Suprapubic skin (tissue), 4 donors: ENCODE data around the gene TEKT5. TPM values are rescaled to one million over a fixed set of nuclear protein-coding genes. Genes with fewer than 3 reads are reported as not detected.

Experiments used
- DNase-seq, 2 donors: peaks; one replicate each; pipeline ENCODE4 v3.0.0-alpha.2; 2019; ENCODE audit warnings: low spot score in 2 of 2
- H3K27ac ChIP-seq: fragments of 200-600 bp; sonication (generic); one replicate; pipeline ENCODE4 v1.5.1; 2019
- H3K27me3 ChIP-seq: fragments of 200-600 bp; sonication (generic); one replicate; pipeline ENCODE4 v1.5.1; 2019
- H3K36me3 ChIP-seq: fragments of 200-600 bp; sonication (generic); one replicate; pipeline ENCODE4 v1.5.1; 2019
- H3K4me1 ChIP-seq: fragments of 200-600 bp; sonication (generic); one replicate; pipeline ENCODE4 v1.5.1; 2019
- H3K4me3 ChIP-seq: fragments of 200-600 bp; sonication (generic); one replicate; pipeline ENCODE4 v1.5.1; 2019; ENCODE audit warnings: mild to moderate bottlenecking
- H3K9me3 ChIP-seq: fragments of 200-600 bp; sonication (generic); one replicate; pipeline ENCODE4 v1.5.1; 2019
- CTCF ChIP-seq, 2 donors: fragments of 200-600 bp in 1 of 2; fragments of 450-650 bp in 1 of 2; sonication (generic) in 1 of 2; IDR thresholded peaks; one replicate each; pipeline ENCODE4 v1.5.1; 2016 to 2019; ENCODE audit warnings: antibody characterized with exemption in 2 of 2, mild to moderate bottlenecking in 1 of 2, moderate library complexity in 1 of 2
- EP300 ChIP-seq: sonication (generic); formaldehyde crosslinking; IDR thresholded peaks from one replicate; pipeline ENCODE4 v1.6.1; 2017; ENCODE audit warnings: antibody characterized with exemption
- POLR2A ChIP-seq, 2 donors: fragments of 450-650 bp; IDR thresholded peaks; one replicate each; pipeline ENCODE4 v1.6.1; 2017; ENCODE audit warnings: antibody characterized with exemption in 2 of 2, mild to moderate bottlenecking in 2 of 2, moderate library complexity in 2 of 2
- POLR2AphosphoS5 ChIP-seq, 3 donors: sonication (generic); formaldehyde crosslinking; IDR thresholded peaks; one replicate each; pipeline ENCODE4 v1.6.1; 2017; ENCODE audit warnings: antibody characterized with exemption in 3 of 3
- WGBS: methylation state at CpG from one replicate; pipeline ENCODE4 v1.1.5; 2018; 5-methylcytosine and 5-hydroxymethylcytosine counted together
- total RNA-seq, 4 donors: library from RNA; depleted of rRNA; stranded (reverse); fragments of >200 nt; gene quantifications; one replicate each; pipeline ENCODE4 v1.1.0, GENCODE V29; 2016

The TEKT5 gene
- total RNA-seq, 4 donors from 2014 or later: 0.64 to 2.3 TPM; not detected in 2

- no peaks in the 10 kb centered on the region for H3K36me3 ChIP-seq
- H3K4me3 ChIP-seq: no peak overlapping the region
- DNase-seq: no peak
- H3K9me3 ChIP-seq: no peaks in the 10 kb centered on the region
- no peaks in the 10 kb centered on the region for H3K27me3 ChIP-seq
- H3K27ac ChIP-seq: no peak overlapping the region
- peak in 1 of 2 donors; percentile 39 for TF ChIP-seq CTCF (IDR thresholded peaks at IDR 0.05)
- no peak for TF ChIP-seq POLR2AphosphoS5 (IDR thresholded peaks at IDR 0.05)
- WGBS: 70% methylated on average over 8 of the region's 8 CpGs
- peaks cover 4% of the 10 kb centered on the region for H3K4me1 ChIP-seq
These were observed 26.2 kb downstream of the TEKT5 start for GRCh38 chr16:10668322-10669045.

GRCh38 chr16:10667239-10667638, 27.5 kb downstream of the TEKT5 start:
- Histone ChIP-seq H3K4me3 (no peak overlapping the region), H3K36me3 (no peaks in the 10 kb centered on the region), H3K4me1 (peaks cover 11% of the 10 kb centered on the region), H3K27ac (no peak overlapping the region), H3K27me3 (no peaks in the 10 kb centered on the region), H3K9me3 (no peaks in the 10 kb centered on the region)
- TF ChIP-seq POLR2AphosphoS5 (IDR thresholded peaks at IDR 0.05) (no peak), POLR2A (IDR thresholded peaks at IDR 0.05) (no peak)
- 88% methylated on average over 8 of the region's 8 CpGs for WGBS
- DNase-seq: no peak

GRCh38 chr16:10666291-10666690, 28.4 kb downstream of the TEKT5 start:
- peaks cover 11% of the 10 kb centered on the region for H3K4me1 ChIP-seq

GRCh38 chr16:10665166-10665565, 29.6 kb downstream of the TEKT5 start:
- Histone ChIP-seq H3K9me3 (no peaks in the 10 kb centered on the region), H3K36me3 (no peaks in the 10 kb centered on the region)
- TF ChIP-seq POLR2A (IDR thresholded peaks at IDR 0.05): no peak
- no peak for TF ChIP-seq POLR2AphosphoS5 (IDR thresholded peaks at IDR 0.05)
- no peak for TF ChIP-seq CTCF (IDR thresholded peaks at IDR 0.05)
- TF ChIP-seq EP300: no peak

More at GRCh38 chr16:10666291-10666690, 28.4 kb downstream of the TEKT5 start:
- DNase-seq: no peak
- Histone ChIP-seq H3K27me3 (no peaks in the 10 kb centered on the region), H3K4me3 (no peak overlapping the region), H3K27ac (no peak overlapping the region), H3K9me3 (no peaks in the 10 kb centered on the region), H3K36me3 (no peaks in the 10 kb centered on the region)
- TF ChIP-seq POLR2A (IDR thresholded peaks at IDR 0.05) (no peak), CTCF (IDR thresholded peaks at IDR 0.05) (no peak), EP300 (no peak), POLR2AphosphoS5 (IDR thresholded peaks at IDR 0.05) (no peak)
- WGBS: 70% methylated on average over 4 of the region's 4 CpGs

GRCh38 chr16:10664720-10665126, 30.0 kb downstream of the TEKT5 start:
- no peaks in the 10 kb centered on the region for H3K9me3 ChIP-seq

More at GRCh38 chr16:10665166-10665565, 29.6 kb downstream of the TEKT5 start:
- Histone ChIP-seq H3K27ac (no peak overlapping the region), H3K4me1 (peaks cover 11% of the 10 kb centered on the region), H3K27me3 (no peaks in the 10 kb centered on the region), H3K4me3 (no peak overlapping the region)
- 84% methylated on average over 7 of the region's 7 CpGs for WGBS
- no peak for DNase-seq

More at GRCh38 chr16:10664720-10665126, 30.0 kb downstream of the TEKT5 start:
- H3K36me3 ChIP-seq: no peaks in the 10 kb centered on the region
- WGBS: 91% methylated on average over 2 of the region's 2 CpGs
- peaks cover 11% of the 10 kb centered on the region for H3K4me1 ChIP-seq
- H3K4me3 ChIP-seq: no peak overlapping the region
- H3K27ac ChIP-seq: no peak overlapping the region
- no peak for DNase-seq
- H3K27me3 ChIP-seq: no peaks in the 10 kb centered on the region
- no peak for TF ChIP-seq CTCF (IDR thresholded peaks at IDR 0.05)
- no peak for TF ChIP-seq POLR2AphosphoS5 (IDR thresholded peaks at IDR 0.05)
- TF ChIP-seq POLR2A (IDR thresholded peaks at IDR 0.05): no peak
- TF ChIP-seq EP300: no peak
